ENCODE results near the gene CYLD. TPM values are rescaled to one million over a fixed set of nuclear protein-coding genes. Genes with fewer than 3 reads are reported as not detected.

Gene CYLD
- total RNA-seq, 2 experiments from 2014 or later: 360 to 373 TPM

DNA sequence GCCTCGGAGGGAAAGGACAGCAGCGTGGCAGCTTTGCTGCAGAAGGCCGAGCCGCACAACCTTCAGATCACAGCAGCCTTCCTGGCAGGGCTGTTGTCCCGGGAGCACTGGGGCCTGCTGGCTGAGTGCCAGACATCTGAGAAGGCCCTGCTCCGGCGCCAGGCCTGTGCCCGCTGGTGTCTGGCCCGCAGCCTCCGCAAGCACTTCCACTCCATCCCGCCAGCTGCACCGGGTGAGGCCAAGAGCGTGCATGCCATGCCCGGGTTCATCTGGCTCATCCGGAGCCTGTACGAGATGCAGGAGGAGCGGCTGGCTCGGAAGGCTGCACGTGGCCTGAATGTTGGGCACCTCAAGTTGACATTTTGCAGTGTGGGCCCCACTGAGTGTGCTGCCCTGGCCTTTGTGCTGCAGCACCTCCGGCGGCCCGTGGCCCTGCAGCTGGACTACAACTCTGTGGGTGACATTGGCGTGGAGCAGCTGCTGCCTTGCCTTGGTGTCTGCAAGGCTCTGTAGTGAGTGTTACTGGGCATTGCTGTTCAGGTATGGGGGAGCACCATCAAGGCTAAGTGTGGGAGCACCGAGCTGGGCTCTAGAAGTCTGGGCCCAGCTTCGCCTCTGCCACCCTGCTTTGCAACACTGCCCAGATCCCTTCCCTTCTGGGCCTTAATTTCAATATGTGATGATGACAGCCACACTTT lies 29.9 kb upstream of the CYLD start:
- DNase-seq: no peak
- Mint-ChIP-seq H3K27me3 (no peaks in the 10 kb centered on the region), H3K4me1 (ENCODE audit: low read depth) (peaks cover 39% of the 10 kb centered on the region), H3K4me3 (no peak overlapping the region), H3K27ac (no peak overlapping the region), H3K9me3 (no peaks in the 10 kb centered on the region), H3K36me3 (ENCODE audit: low read depth) (no peaks in the 10 kb centered on the region)
- H3K36me3 ChIP-seq (ENCODE audit: insufficient read depth, low read length): peaks cover 26% of the 10 kb centered on the region
- ChIA-PET POLR2A (no interaction called here), CTCF (no interaction called here)
- H3K27me3 ChIP-seq (ENCODE audit: control insufficient read depth in 1 of 2, insufficient read depth in 2 of 2, low read length in 2 of 2): no peaks in the 10 kb centered on the region
- intact Hi-C loops (cut with DNase I, micrococcal nuclease): no loop called here
- no peak for ATAC-seq (ENCODE audit: poor library complexity)
- H3K27ac ChIP-seq (ENCODE audit: low read depth in 1 of 2, low read length in 2 of 2): no peak overlapping the region
- TF ChIP-seq, protein P1, sequence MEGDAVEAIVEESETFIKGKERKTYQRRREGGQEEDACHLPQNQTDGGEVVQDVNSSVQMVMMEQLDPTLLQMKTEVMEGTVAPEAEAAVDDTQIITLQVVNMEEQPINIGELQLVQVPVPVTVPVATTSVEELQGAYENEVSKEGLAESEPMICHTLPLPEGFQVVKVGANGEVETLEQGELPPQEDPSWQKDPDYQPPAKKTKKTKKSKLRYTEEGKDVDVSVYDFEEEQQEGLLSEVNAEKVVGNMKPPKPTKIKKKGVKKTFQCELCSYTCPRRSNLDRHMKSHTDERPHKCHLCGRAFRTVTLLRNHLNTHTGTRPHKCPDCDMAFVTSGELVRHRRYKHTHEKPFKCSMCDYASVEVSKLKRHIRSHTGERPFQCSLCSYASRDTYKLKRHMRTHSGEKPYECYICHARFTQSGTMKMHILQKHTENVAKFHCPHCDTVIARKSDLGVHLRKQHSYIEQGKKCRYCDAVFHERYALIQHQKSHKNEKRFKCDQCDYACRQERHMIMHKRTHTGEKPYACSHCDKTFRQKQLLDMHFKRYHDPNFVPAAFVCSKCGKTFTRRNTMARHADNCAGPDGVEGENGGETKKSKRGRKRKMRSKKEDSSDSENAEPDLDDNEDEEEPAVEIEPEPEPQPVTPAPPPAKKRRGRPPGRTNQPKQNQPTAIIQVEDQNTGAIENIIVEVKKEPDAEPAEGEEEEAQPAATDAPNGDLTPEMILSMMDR (IDR thresholded peaks at IDR 0.05): no peak
- H3K4me3 ChIP-seq (ENCODE audit: low read length): no peak overlapping the region
- peaks cover 44% of the 10 kb centered on the region for H3K4me1 ChIP-seq (ENCODE audit: insufficient read depth, low read length)
- H3K9me3 ChIP-seq (ENCODE audit: control insufficient read depth in 1 of 2, insufficient read depth in 1 of 2, low read length in 2 of 2): no peaks in the 10 kb centered on the region

DNA sequence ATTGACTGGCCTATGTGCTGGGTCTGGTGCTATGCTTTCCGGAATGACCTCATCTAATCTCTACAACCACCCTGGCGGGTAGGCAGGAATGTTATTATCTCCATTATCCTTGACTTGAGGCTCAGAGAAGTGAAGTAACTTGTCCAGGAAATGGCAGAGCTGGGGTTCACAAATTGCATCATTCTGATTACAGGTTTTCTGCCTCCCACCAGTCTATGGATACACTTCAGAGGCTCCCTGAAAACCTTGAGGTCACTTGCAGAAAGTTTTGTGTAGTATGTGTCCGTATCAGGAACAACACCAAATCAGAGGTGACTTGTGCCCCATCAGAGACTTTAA lies 29.4 kb upstream of the CYLD start:
- H3K36me3 ChIP-seq (ENCODE audit: insufficient read depth, low read length): peaks cover 26% of the 10 kb centered on the region
- ATAC-seq (ENCODE audit: poor library complexity) (no peak), DNase-seq (no peak)
- Mint-ChIP-seq H3K9me3 (no peaks in the 10 kb centered on the region), H3K27me3 (no peaks in the 10 kb centered on the region), H3K27ac (no peak overlapping the region), H3K4me3 (no peak overlapping the region), H3K4me1 (ENCODE audit: low read depth) (peaks cover 34% of the 10 kb centered on the region), H3K36me3 (ENCODE audit: low read depth) (no peaks in the 10 kb centered on the region)
- H3K9me3 ChIP-seq (ENCODE audit: control insufficient read depth in 1 of 2, insufficient read depth in 1 of 2, low read length in 2 of 2): no peaks in the 10 kb centered on the region
- TF ChIP-seq, protein P1 (IDR thresholded peaks at IDR 0.05): no peak
- CTCF ChIA-PET: no interaction called here
- H3K27me3 ChIP-seq (ENCODE audit: control insufficient read depth in 1 of 2, insufficient read depth in 2 of 2, low read length in 2 of 2): no peaks in the 10 kb centered on the region
- no peak overlapping the region for H3K4me3 ChIP-seq (ENCODE audit: low read length)
- POLR2A ChIA-PET: no interaction called here
- peaks cover 45% of the 10 kb centered on the region for H3K4me1 ChIP-seq (ENCODE audit: insufficient read depth, low read length)
- intact Hi-C loops (cut with DNase I, micrococcal nuclease): no loop called here
- no peak overlapping the region for H3K27ac ChIP-seq (ENCODE audit: low read depth in 1 of 2, low read length in 2 of 2)

DNA sequence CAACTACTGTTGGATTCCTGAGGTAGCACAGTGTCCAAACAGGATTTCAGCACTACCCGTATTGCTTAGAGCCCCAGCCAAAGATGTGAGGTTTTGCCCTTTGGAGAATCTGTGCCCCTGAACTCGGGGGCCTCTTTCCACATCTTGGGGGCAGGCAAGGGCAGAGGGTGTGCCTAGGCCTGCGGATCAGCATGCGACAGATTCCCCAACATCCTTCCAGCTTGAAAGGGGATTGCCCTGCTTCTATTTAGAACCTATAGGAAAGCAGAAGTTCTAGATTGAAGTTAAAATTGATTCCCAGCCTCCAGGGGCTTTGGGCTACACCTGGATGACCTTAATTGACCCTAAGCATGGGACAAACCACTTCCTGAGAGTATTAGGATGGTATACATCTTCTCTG lies 28.9 kb upstream of the CYLD start:
- no peak for ATAC-seq (ENCODE audit: poor library complexity)
- H3K36me3 ChIP-seq (ENCODE audit: insufficient read depth, low read length): peaks cover 26% of the 10 kb centered on the region
- no peaks in the 10 kb centered on the region for H3K27me3 ChIP-seq (ENCODE audit: control insufficient read depth in 1 of 2, insufficient read depth in 2 of 2, low read length in 2 of 2)
- Mint-ChIP-seq H3K36me3 (ENCODE audit: low read depth) (no peaks in the 10 kb centered on the region), H3K27ac (no peak overlapping the region), H3K27me3 (no peaks in the 10 kb centered on the region), H3K4me1 (ENCODE audit: low read depth) (peaks cover 31% of the 10 kb centered on the region), H3K4me3 (no peak overlapping the region), H3K9me3 (no peaks in the 10 kb centered on the region)
- H3K4me1 ChIP-seq (ENCODE audit: insufficient read depth, low read length): peaks cover 42% of the 10 kb centered on the region
- H3K9me3 ChIP-seq (ENCODE audit: control insufficient read depth in 1 of 2, insufficient read depth in 1 of 2, low read length in 2 of 2): no peaks in the 10 kb centered on the region
- intact Hi-C loops (cut with DNase I, micrococcal nuclease): no loop called here
- no peak overlapping the region for H3K27ac ChIP-seq (ENCODE audit: low read depth in 1 of 2, low read length in 2 of 2)
- DNase-seq: no peak
- ChIA-PET CTCF (no interaction called here), POLR2A (no interaction called here)
- no peak overlapping the region for H3K4me3 ChIP-seq (ENCODE audit: low read length)
- TF ChIP-seq, protein P1 (IDR thresholded peaks at IDR 0.05): no peak

All from CD4-positive, alpha-beta T cell (primary cell).